ENCODE measurements around the gene FXYD1. TPM values are rescaled to one million over a fixed set of nuclear protein-coding genes. Genes with fewer than 3 reads are reported as not detected.

FXYD1 gene
- total and polyA plus RNA-seq, 2 of the 8 experiments (the other 6 are each of a cell fraction or from before 2014, with no cell fraction given), result 1.6 to 8.1 TPM

DNA sequence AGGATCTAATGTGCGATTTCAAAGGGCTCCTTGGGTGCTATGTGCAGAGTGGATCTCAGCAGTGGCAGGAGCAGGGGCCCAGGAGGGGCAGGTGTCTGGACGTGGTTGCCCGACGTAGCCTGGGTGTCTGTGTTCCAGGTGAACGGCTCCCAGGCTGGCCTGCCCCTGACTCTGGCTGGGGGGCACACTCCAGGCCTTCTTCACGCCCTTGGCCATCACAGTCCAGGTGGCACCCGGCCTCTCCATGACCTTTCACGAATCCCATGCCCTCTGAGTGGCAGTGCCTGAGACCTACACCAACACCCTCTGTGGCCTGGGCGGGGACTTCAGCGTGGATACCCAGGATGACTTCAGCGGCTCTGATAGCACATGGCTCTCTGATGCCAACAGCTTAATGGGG lies 34.3 kb upstream of the FXYD1 start:
- no peaks in the 10 kb centered on the region for H3K9me3 ChIP-seq (ENCODE audit: insufficient read depth in 2 of 2, low read depth in 1 of 2, low read length in 1 of 2)
- peaks cover 7% of the 10 kb centered on the region; the same call in 1 of the 2 replicates for H3K23me2 ChIP-seq (ENCODE audit: low read depth, low read length)
- DNase-seq (ENCODE audit: low read depth in 1 of 2, low spot score in 2 of 2) (no peak), FAIRE-seq (no peak)
- H3K23ac ChIP-seq (ENCODE audit: insufficient read length), result no peak overlapping the region
- H3K9ac ChIP-seq (replicated peaks in 1 of 4; ENCODE audit: extremely low read depth in 1 of 4, low read depth in 3 of 4, low read length in 3 of 4), result no peak overlapping the region
- H3K14ac ChIP-seq (ENCODE audit: insufficient read length), result no peak overlapping the region
- H2BK5ac ChIP-seq (ENCODE audit: low read depth, low read length), result no peak overlapping the region
- no peak overlapping the region for H2BK12ac ChIP-seq (ENCODE audit: low read depth, low read length)
- 92% methylated on average over 11 of the region's 11 CpGs; no CpG with 5 or more reads in 1 of the 2 experiments for WGBS, 2 experiments (ENCODE audit: extremely low coverage in 1 of 2, insufficient coverage in 1 of 2, insufficient read length in 1 of 2, insufficient replicate concordance in 2 of 2, low coverage in 1 of 2, low lambda C conversion rate in 2 of 2, missing lambda C conversion rate in 1 of 2)
- no peak overlapping the region for H3K56ac ChIP-seq (replicated peaks; ENCODE audit: insufficient read length, low read depth, low read length)
- H3K27ac ChIP-seq (ENCODE audit: low read depth, low read length), result no peak overlapping the region
- H3K4ac ChIP-seq (replicated peaks; ENCODE audit: insufficient read length, low read depth, low read length), result no peak overlapping the region
- no peaks in the 10 kb centered on the region for H3K36me3 ChIP-seq (ENCODE audit: control insufficient read depth in 2 of 4, insufficient read depth in 4 of 4, low read length in 3 of 4)
- H2BK15ac ChIP-seq (ENCODE audit: low read length), result no peak overlapping the region
- no peak overlapping the region for H2AK5ac ChIP-seq (ENCODE audit: low read depth, low read length)
- POLR2A ChIA-PET (ENCODE audit: partially characterized antibody), result interaction anchor here (1.0 kb wide), 1 partner anchor 46 kb away, joined by 3 read pairs; no protein-coding TSS in a partner anchor
- peaks cover 0 to 7% of the 10 kb centered on the region in 2 experiments for H4K20me1 ChIP-seq (replicated peaks in 1 of 2; ENCODE audit: control insufficient read depth in 1 of 2, insufficient read depth in 2 of 2, low read length in 2 of 2)
- no peak overlapping the region for H2AFZ ChIP-seq (ENCODE audit: low read length)
- H3K4me2 ChIP-seq (ENCODE audit: insufficient read depth in 1 of 2, low read depth in 2 of 2, low read length in 2 of 2), result no peak overlapping the region
- TF ChIP-seq POLR2A (IDR thresholded peaks at IDR 0.05; ENCODE audit: control extremely low read depth in 1 of 2, low read depth in 2 of 2, low read length in 2 of 2), result no peak
- TF ChIP-seq, protein P1, sequence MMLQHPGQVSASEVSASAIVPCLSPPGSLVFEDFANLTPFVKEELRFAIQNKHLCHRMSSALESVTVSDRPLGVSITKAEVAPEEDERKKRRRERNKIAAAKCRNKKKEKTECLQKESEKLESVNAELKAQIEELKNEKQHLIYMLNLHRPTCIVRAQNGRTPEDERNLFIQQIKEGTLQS (IDR thresholded peaks at IDR 0.05; ENCODE audit: insufficient read depth, low read depth, low read length), result no peak
- no peaks in the 10 kb centered on the region; a peak in 1 of 7 replicates for H3K27me3 ChIP-seq (replicated peaks in 1 of 4; ENCODE audit: control insufficient read depth in 3 of 4, extremely low read depth in 1 of 4, insufficient read depth in 3 of 4, low read length in 3 of 4)
- no peaks in the 10 kb centered on the region for H3K79me1 ChIP-seq (ENCODE audit: low read depth, low read length)
- no peaks in the 10 kb centered on the region for H3K79me2 ChIP-seq (ENCODE audit: control insufficient read depth in 1 of 2, insufficient read depth in 2 of 2, low read length in 2 of 2)
- H3K4me3 ChIP-seq (ENCODE audit: extremely low read depth in 1 of 4, insufficient read depth in 2 of 4, low read depth in 3 of 4, low read length in 4 of 4), result no peak overlapping the region
- H2BK20ac ChIP-seq (ENCODE audit: low read length), result no peak overlapping the region
- no peak overlapping the region; the same call in 1 of the 2 replicates for H3K18ac ChIP-seq (ENCODE audit: extremely low read depth, low read length)
- no peak overlapping the region for H2BK120ac ChIP-seq (replicated peaks; ENCODE audit: low read depth, low read length)
- no peak overlapping the region for H4K5ac ChIP-seq (ENCODE audit: insufficient read length, low read depth, low read length)
- no peak overlapping the region for H4K91ac ChIP-seq (replicated peaks; ENCODE audit: insufficient read length, low read length)
- CTCF ChIA-PET (ENCODE audit: partially characterized antibody), result interaction anchor here (0.7 to 1.6 kb wide), 2 partner anchors 12 to 174 kb away, joined by 4 to 5 read pairs; no protein-coding TSS in a partner anchor
- peaks cover 0 to 3% (median 1%) of the 10 kb centered on the region in 4 experiments; a peak in 3 of 7 replicates for H3K4me1 ChIP-seq (replicated peaks in 1 of 4; ENCODE audit: control insufficient read depth in 3 of 4, insufficient read depth in 4 of 4, low read length in 3 of 4)
- H4K8ac ChIP-seq (ENCODE audit: extremely low read depth, insufficient read depth, low read length), result no peak overlapping the region

All from H1 (cell line).